Measurements from ENCODE around the gene PRPF6. TPM values are rescaled to one million over a fixed set of nuclear protein-coding genes. Genes with fewer than 3 reads are reported as not detected.
A peak's percentile ranks its signal among the peaks of the same experiment; 100 is the strongest.

The PRPF6 gene
- total and polyA plus RNA-seq, 2 of the 13 experiments (the other 11 are each of a cell fraction or from before 2014, with no cell fraction given): 63.7 to 101 TPM

DNA sequence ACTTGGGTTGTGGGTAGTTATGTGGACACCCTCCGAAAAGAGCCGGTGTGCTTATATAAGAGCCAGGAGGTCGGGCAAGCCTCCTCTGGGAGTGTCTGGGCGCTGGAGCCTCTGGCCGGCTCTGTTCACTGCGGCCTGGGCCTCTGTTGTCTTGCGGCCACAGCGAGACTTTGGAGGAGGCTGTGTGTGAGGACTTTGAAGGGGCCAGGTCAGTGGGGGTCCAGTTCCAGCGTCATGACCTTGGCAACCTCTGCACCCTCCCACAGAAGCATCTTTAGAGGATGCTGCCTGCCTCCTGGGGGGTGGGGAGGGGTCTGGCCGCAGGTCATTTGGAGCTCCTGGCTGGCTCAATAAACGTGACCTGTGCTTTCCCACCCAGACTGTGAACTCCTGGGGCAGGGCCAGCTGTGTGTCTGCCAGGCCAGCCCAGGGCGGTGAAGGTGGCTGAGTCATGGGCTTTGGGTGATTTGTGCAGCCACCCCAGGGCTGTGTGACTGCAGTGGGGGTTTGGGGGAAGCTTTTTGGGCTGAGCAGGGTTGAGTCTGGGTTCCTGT is 83.3 kb downstream of the PRPF6 start (continued):
- no peak for TF ChIP-seq RBM39 (IDR thresholded peaks at IDR 0.05; ENCODE audit: low read depth, low read length, poor library complexity, severe bottlenecking)
- TF ChIP-seq GABPA (IDR thresholded peaks at IDR 0.05; ENCODE audit: low read depth, low read length): no peak
- TF ChIP-seq GABPA (CRISPR knock-in tag; IDR thresholded peaks at IDR 0.05; ENCODE audit: low read depth): no peak
- TF ChIP-seq, protein P1, sequence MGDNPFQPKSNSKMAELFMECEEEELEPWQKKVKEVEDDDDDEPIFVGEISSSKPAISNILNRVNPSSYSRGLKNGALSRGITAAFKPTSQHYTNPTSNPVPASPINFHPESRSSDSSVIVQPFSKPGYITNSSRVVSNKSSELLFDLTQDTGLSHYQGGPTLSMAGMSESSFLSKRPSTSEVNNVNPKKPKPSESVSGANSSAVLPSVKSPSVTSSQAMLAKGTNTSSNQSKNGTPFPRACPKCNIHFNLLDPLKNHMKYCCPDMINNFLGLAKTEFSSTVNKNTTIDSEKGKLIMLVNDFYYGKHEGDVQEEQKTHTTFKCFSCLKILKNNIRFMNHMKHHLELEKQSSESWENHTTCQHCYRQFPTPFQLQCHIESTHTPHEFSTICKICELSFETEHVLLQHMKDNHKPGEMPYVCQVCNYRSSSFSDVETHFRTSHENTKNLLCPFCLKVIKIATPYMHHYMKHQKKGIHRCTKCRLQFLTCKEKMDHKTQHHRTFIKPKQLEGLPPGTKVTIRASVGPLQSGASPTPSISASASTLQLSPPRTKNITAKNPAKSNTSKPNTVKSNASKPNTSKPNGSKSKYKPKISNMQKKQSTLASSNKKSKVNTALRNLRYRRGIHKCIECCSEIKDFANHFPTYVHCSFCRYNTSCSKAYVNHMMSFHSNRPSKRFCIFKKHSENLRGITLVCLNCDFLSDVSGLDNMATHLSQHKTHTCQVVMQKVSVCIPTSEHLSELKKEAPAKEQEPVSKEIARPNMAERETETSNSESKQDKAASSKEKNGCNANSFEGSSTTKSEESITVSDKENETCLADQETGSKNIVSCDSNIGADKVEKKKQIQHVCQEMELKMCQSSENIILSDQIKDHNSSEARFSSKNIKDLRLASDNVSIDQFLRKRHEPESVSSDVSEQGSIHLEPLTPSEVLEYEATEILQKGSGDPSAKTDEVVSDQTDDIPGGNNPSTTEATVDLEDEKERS (CRISPR knock-in tag; IDR thresholded peaks at IDR 0.05): no peak; the same call in 1 of the 2 replicates
- TF ChIP-seq NR3C1 (CRISPR knock-in tag; IDR thresholded peaks at IDR 0.05): no peak
- TF ChIP-seq BCL3 (CRISPR knock-in tag; IDR thresholded peaks at IDR 0.05): no peak
- TF ChIP-seq RORA (CRISPR knock-in tag; IDR thresholded peaks at IDR 0.05): no peak
- 0 out of 2 replicates have a peak, but pooled peaks have one; percentile 45 for TF ChIP-seq ZNF263 (CRISPR knock-in tag; IDR thresholded peaks at IDR 0.05)
- TF ChIP-seq TEAD2 (CRISPR knock-in tag; IDR thresholded peaks at IDR 0.05): no peak
- TF ChIP-seq PITX1 (CRISPR knock-in tag; IDR thresholded peaks at IDR 0.05): peak; percentile 45; the same call in 1 of the 2 replicates
- TF ChIP-seq, protein P2, sequence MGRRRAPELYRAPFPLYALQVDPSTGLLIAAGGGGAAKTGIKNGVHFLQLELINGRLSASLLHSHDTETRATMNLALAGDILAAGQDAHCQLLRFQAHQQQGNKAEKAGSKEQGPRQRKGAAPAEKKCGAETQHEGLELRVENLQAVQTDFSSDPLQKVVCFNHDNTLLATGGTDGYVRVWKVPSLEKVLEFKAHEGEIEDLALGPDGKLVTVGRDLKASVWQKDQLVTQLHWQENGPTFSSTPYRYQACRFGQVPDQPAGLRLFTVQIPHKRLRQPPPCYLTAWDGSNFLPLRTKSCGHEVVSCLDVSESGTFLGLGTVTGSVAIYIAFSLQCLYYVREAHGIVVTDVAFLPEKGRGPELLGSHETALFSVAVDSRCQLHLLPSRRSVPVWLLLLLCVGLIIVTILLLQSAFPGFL (CRISPR knock-in tag; IDR thresholded peaks at IDR 0.05): no peak
- TF ChIP-seq HOXD1 (CRISPR knock-in tag; IDR thresholded peaks at IDR 0.05): no peak
- peak; percentile 80 for TF ChIP-seq PATZ1 (CRISPR knock-in tag; IDR thresholded peaks at IDR 0.05)
- TF ChIP-seq ZNF329 (CRISPR knock-in tag; IDR thresholded peaks at IDR 0.05; ENCODE audit: low read depth): no peak
- peak; percentile 70 for TF ChIP-seq TAF15 (IDR thresholded peaks at IDR 0.05; ENCODE audit: low read depth, low read length, poor library complexity, severe bottlenecking)
- TF ChIP-seq ZNF672 (CRISPR knock-in tag; IDR thresholded peaks at IDR 0.05): no peak
- peak; percentile 56; the same call in 1 of the 2 replicates for TF ChIP-seq ZNF615 (CRISPR knock-in tag; IDR thresholded peaks at IDR 0.05; ENCODE audit: borderline replicate concordance)
- TF ChIP-seq KDM5B (CRISPR knock-in tag; IDR thresholded peaks at IDR 0.05; ENCODE audit: borderline replicate concordance): no peak
- no peak for TF ChIP-seq KMT2B (CRISPR knock-in tag; IDR thresholded peaks at IDR 0.05)
- TF ChIP-seq IKZF5 (CRISPR knock-in tag; IDR thresholded peaks at IDR 0.05): peak; percentile 16; the same call in 1 of the 2 replicates
- TF ChIP-seq ZBTB38 (CRISPR knock-in tag; IDR thresholded peaks at IDR 0.05): peak; percentile 59
- no peak for TF ChIP-seq KLF6 (CRISPR knock-in tag; IDR thresholded peaks at IDR 0.05)

Measured in HepG2 (cell line).